HEK293T (cell line): ENCODE results near the gene CEBPE.

Experiments
- BHLHE40 ChIP-seq: fragments of 450-650 bp; IDR thresholded peaks from 2 replicates; pipeline ENCODE4 v1.6.1; 2016; ENCODE audit warnings: mild to moderate bottlenecking, moderate library complexity, borderline replicate concordance
- ELF4 ChIP-seq: fragments of 450-650 bp; IDR thresholded peaks from 2 replicates; pipeline ENCODE4 v1.6.1; 2017; ENCODE audit warnings: antibody characterized with exemption
- FOXM1 ChIP-seq: fragments of 450-650 bp; IDR thresholded peaks from 2 replicates; pipeline ENCODE4 v1.6.1; 2017; ENCODE audit warnings: mild to moderate bottlenecking, borderline replicate concordance
- L3MBTL2 ChIP-seq: fragments of 450-650 bp; conservative IDR thresholded peaks from 2 replicates; pipeline ENCODE4 v1.6.1; 2016; ENCODE audit warnings: mild to moderate bottlenecking
- NFRKB ChIP-seq: fragments of 450-650 bp; IDR thresholded peaks from 2 replicates; pipeline ENCODE4 v1.6.1; 2016; ENCODE audit warnings: mild to moderate bottlenecking, moderate library complexity
- PKNOX1 ChIP-seq: fragments of 450-650 bp; IDR thresholded peaks from 2 replicates; pipeline ENCODE4 v1.6.1; 2016
- TARDBP ChIP-seq: fragments of 450-650 bp; IDR thresholded peaks from 2 replicates; pipeline ENCODE4 v1.6.1; 2016

- TF ChIP-seq ELF4, result no peak
- TF ChIP-seq PKNOX1, result no peak
- no peak for TF ChIP-seq FOXM1
- TF ChIP-seq L3MBTL2, result no peak
- no peak for TF ChIP-seq TARDBP
- TF ChIP-seq NFRKB, result no peak
- no peak for TF ChIP-seq BHLHE40
These were observed 21.3 kb upstream of the CEBPE start for GRCh38 chr14:23140371-23140770.
